IPS-18c (cell line): ENCODE results near the gene CYB5R3.
A peak's percentile ranks its signal among the peaks of the same experiment; 100 is the strongest.
"Not testable (repeated sequence)": the region's sequence is repeated elsewhere in the genome, so short reads cannot be mapped to it uniquely, and the experiment has no call there.

ENCODE experiments used
- H3K4me3 ChIP-seq: 2 replicates; pipeline ENCODE4 v1.7.0; 2013; ENCODE audit warnings: low read depth, mild to moderate bottlenecking, low read length, moderate library complexity; ENCODE audit not compliant: insufficient read depth
- H3K9me3 ChIP-seq: one replicate; pipeline ENCODE4 v1.6.1; 2013; ENCODE audit warnings: mild to moderate bottlenecking, low read length, moderate library complexity; ENCODE audit not compliant: control insufficient read depth, insufficient read depth

The CYB5R3 gene

GRCh38 chr22:42682113-42682851 is 33.1 kb upstream of the CYB5R3 start:
- H3K4me3 ChIP-seq = no peak overlapping the region
- no peaks in the 10 kb centered on the region for H3K9me3 ChIP-seq

- no peaks in the 10 kb centered on the region for H3K9me3 ChIP-seq
- H3K4me3 ChIP-seq = no peak overlapping the region
Measured at GRCh38 chr22:42680648-42681047, 31.5 kb upstream of the CYB5R3 start.

- no peak overlapping the region for H3K4me3 ChIP-seq
- H3K9me3 ChIP-seq = no peaks in the 10 kb centered on the region
Measured at GRCh38 chr22:42679691-42680090, 30.5 kb upstream of the CYB5R3 start.

- Histone ChIP-seq H3K9me3 (no peaks in the 10 kb centered on the region), H3K4me3 (no peak overlapping the region)
Measured at GRCh38 chr22:42678894-42679293, 29.7 kb upstream of the CYB5R3 start.

- not testable (repeated sequence) for H3K4me3 ChIP-seq, H3K9me3 ChIP-seq
Measured at GRCh38 chr22:42677936-42678335, 28.7 kb upstream of the CYB5R3 start.

- Histone ChIP-seq H3K4me3 (no peak overlapping the region), H3K9me3 (no peaks in the 10 kb centered on the region)
Measured at GRCh38 chr22:42676059-42676607, 26.9 kb upstream of the CYB5R3 start.

- no peak overlapping the region for H3K4me3 ChIP-seq
Measured at GRCh38 chr22:42673898-42674401, 24.8 kb upstream of the CYB5R3 start.

GRCh38 chr22:42673071-42673470 is 23.9 kb upstream of the CYB5R3 start:
- not testable (repeated sequence) for H3K9me3 ChIP-seq, H3K4me3 ChIP-seq

More at GRCh38 chr22:42673898-42674401, 24.8 kb upstream of the CYB5R3 start:
- H3K9me3 ChIP-seq = no peaks in the 10 kb centered on the region

- Histone ChIP-seq H3K9me3 (no peaks in the 10 kb centered on the region), H3K4me3 (no peak overlapping the region)
Measured at GRCh38 chr22:42670921-42671709, 21.9 kb upstream of the CYB5R3 start.

GRCh38 chr22:42670046-42670445 is 20.9 kb upstream of the CYB5R3 start:
- Histone ChIP-seq H3K9me3 (no peaks in the 10 kb centered on the region), H3K4me3 (no peak overlapping the region)

GRCh38 chr22:42666393-42666792 is 17.2 kb upstream of the CYB5R3 start:
- not testable (repeated sequence) for H3K9me3 ChIP-seq, H3K4me3 ChIP-seq

GRCh38 chr22:42664976-42665831 is 16.0 kb upstream of the CYB5R3 start:
- Histone ChIP-seq H3K9me3 (no peaks in the 10 kb centered on the region), H3K4me3 (no peak overlapping the region)

GRCh38 chr22:42661985-42662831 is 13.0 kb upstream of the CYB5R3 start:
- Histone ChIP-seq H3K4me3 (peak overlapping the region; percentile 65), H3K9me3 (no peaks in the 10 kb centered on the region)

GRCh38 chr22:42656578-42656977 is 7.4 kb upstream of the CYB5R3 start:
- no peaks in the 10 kb centered on the region for H3K9me3 ChIP-seq
- no peak overlapping the region for H3K4me3 ChIP-seq

GRCh38 chr22:42655693-42656092 is 6.5 kb upstream of the CYB5R3 start:
- Histone ChIP-seq H3K4me3 (no peak overlapping the region), H3K9me3 (no peaks in the 10 kb centered on the region)

GRCh38 chr22:42654436-42655073 is 5.4 kb upstream of the CYB5R3 start:
- no peak overlapping the region for H3K4me3 ChIP-seq
- no peaks in the 10 kb centered on the region for H3K9me3 ChIP-seq
